LNCaP clone FGC (cell line): ENCODE measurements around the gene ADRA1B.
"Not testable (repeated sequence)": the region's sequence is repeated elsewhere in the genome, so short reads cannot be mapped to it uniquely, and the experiment has no call there.

Experiments
- DNase-seq: peaks from one replicate; pipeline ENCODE4 v3.0.0-alpha.2; 2011; ENCODE audit warnings: low read depth
- H3K4me3 ChIP-seq: 2 replicates; pipeline ENCODE4 v1.5.1; 2011; ENCODE audit warnings: mild to moderate bottlenecking, low read depth, low read length, control low read depth
- CTCF ChIP-seq: IDR thresholded peaks from 2 replicates; pipeline ENCODE4 v1.5.1; 2012; ENCODE audit warnings: mild to moderate bottlenecking; ENCODE audit not compliant: control insufficient read depth, insufficient read depth; ENCODE audit errors: extremely low read depth

ADRA1B gene

GRCh38 chr5:160009591-160009989 lies 93.3 kb downstream of the ADRA1B start:
- no peak for TF ChIP-seq CTCF
- peak overlapping the region; percentile 100 for H3K4me3 ChIP-seq
- DNase-seq = no peak

DNA sequence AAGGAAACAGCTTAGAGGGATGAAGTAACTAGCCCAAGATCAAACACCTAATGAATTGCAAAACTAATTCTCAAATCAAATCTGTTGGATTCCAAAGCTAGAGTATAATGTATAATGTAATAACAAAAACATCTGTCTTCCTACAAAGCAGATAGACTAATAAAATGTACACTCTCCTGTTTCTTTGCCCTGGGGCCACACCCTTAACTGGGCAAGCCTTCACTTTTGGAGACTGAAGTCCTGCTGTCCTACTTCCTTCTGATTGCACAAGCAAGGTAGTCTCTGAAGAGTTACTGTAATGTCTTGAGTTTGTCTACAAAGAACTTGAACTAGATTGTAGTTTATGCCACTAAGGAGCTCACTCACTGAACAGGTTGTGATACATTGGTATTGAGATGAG lies 95.2 kb downstream of the ADRA1B start:
- H3K4me3 ChIP-seq = no peak overlapping the region
- TF ChIP-seq CTCF = no peak
- DNase-seq = no peak

- H3K4me3 ChIP-seq = not testable (repeated sequence)
These were observed 97.9 kb downstream of the ADRA1B start for GRCh38 chr5:160014197-160014596.

DNA sequence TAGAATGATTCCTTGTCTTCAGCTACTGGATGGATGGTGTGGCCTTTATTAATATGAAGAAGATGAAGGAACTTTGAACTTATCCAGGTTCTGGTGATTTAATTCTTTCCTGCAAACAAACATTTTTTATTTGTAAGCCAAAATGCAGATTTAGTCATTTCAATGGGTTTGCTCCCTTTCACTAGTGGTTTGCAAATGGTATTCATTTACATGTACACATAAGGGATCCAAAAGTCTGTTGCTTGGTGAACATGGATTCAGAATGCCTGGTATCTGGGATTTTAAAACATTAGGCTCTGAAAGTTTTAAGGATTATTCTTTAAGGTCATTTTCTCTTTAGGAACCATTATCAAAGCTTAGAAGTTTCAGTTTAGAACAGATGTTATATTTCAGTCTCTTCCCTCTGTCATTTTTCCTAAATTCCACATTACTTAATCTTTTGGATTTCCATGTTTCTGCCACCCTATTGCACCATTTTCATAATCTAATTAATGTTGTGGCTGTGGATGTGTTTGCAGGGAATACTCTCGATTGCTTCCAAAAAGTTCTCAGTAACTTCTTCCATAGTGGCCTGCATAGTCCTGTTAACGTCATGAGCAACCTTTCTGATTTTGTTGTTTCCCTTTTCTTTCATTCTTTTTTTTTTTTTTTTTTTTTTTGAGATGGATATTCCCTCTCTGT lies 102.8 kb downstream of the ADRA1B start:
- no peak overlapping the region for H3K4me3 ChIP-seq
- no peak for DNase-seq
- TF ChIP-seq CTCF = no peak

More at GRCh38 chr5:160014197-160014596, 97.9 kb downstream of the ADRA1B start:
- not testable (repeated sequence) for DNase-seq

GRCh38 chr5:160020266-160020770 lies 104.0 kb downstream of the ADRA1B start:
- DNase-seq = no peak
- TF ChIP-seq CTCF = no peak

DNA sequence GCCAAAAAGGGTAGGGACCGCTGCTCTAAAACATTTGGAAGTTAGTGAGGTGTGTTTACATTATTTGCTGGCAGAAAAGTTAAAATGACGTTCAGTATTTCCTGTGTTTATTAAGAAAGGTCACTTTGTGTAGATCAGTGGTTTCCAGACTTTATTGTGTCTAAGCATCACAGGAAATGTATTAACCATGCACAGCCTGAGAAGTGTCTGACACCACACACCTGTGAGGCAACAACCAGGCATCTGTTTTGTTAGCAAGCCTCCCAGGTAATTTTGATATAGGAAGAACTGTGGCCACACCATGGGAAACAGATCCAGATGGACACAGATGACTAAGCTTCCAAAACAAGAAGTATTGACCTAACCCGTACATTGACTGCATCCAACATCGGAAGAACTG lies 104.7 kb downstream of the ADRA1B start:
- no peak for TF ChIP-seq CTCF
- H3K4me3 ChIP-seq = no peak overlapping the region
- no peak for DNase-seq

More at GRCh38 chr5:160020266-160020770, 104.0 kb downstream of the ADRA1B start:
- H3K4me3 ChIP-seq = no peak overlapping the region

DNA sequence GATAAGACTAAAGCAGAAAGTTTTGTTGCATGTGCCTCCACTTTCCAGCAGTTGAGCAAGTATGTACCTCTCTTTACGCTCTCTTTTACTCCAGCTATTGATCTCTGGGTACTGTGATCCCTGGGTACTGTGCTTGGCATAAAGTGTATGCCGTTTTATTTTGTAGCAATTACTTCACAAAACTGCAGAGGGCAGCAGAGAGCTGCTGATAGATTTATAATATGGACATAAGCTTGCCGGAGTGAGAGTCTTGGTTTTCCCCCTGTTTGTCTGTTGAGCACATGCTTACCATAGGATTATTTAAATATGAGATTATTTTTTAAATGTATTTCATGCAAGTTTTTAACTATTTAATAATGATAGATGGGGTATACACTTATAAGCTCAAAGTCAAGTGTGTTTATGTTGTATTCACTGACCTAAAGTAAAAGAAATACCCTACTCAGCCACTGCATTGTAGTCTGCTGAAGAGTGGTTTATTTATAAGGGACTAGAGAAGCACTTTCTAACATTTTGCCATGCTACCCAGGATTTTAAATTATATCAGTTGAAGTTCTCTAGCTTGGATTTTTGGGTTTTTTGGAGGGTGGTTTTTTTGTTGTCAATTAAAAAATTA lies 105.7 kb downstream of the ADRA1B start:
- TF ChIP-seq CTCF = peak; percentile 79
- DNase-seq = no peak

More for the DNA sequence above, 105.7 kb downstream of the ADRA1B start:
- H3K4me3 ChIP-seq = no peak overlapping the region
